ENCODE results near the gene AGT.

The AGT gene

GRCh38 chr1:230686747-230687146 lies 27.2 kb downstream of the AGT start:
- Histone ChIP-seq H4K91ac (ENCODE audit: low read length) (no peak overlapping the region), H3K4me2 (ENCODE audit: low read length, poor library complexity, severe bottlenecking) (no peak overlapping the region), H3K4me3 (ENCODE audit: insufficient read depth in 1 of 2, low read depth in 1 of 2, low read length in 2 of 2) (no peak overlapping the region), H3K9ac (ENCODE audit: low read length) (no peak overlapping the region), H3K79me1 (replicated peaks; ENCODE audit: low read length, poor library complexity, severe bottlenecking) (peaks cover 6% of the 10 kb centered on the region), H3K18ac (ENCODE audit: low read depth in 1 of 2, low read length in 2 of 2) (no peak overlapping the region), H2BK5ac (ENCODE audit: low read depth, low read length, poor library complexity, severe bottlenecking) (no peak overlapping the region), H3K4me1 (ENCODE audit: control insufficient read depth, insufficient read depth, low read depth, low read length) (peaks cover 8% of the 10 kb centered on the region), H3K4ac (ENCODE audit: low read depth in 1 of 2, low read length in 2 of 2) (no peak overlapping the region), H4K8ac (ENCODE audit: low read length) (no peak overlapping the region), H2BK15ac (ENCODE audit: low read depth, poor library complexity, severe bottlenecking) (no peak overlapping the region), H2BK120ac (ENCODE audit: low read depth, low read length) (no peak overlapping the region), H3K14ac (ENCODE audit: low read length in 2 of 2) (no peak overlapping the region), H2AFZ (ENCODE audit: low read depth, low read length) (no peak overlapping the region), H2AK5ac (ENCODE audit: low read length, severe bottlenecking) (no peak overlapping the region), H3K27me3 (ENCODE audit: control insufficient read depth in 1 of 2, insufficient read depth in 1 of 2, low read length in 2 of 2) (no peaks in the 10 kb centered on the region), H2BK12ac (ENCODE audit: low read length in 2 of 2) (no peak overlapping the region), H3K27ac (ENCODE audit: low read length, poor library complexity, severe bottlenecking) (no peak overlapping the region), H3K23ac (ENCODE audit: low read length in 2 of 2) (no peak overlapping the region), H3K36me3 (ENCODE audit: control insufficient read depth in 1 of 2, insufficient read depth in 2 of 2, low read depth in 1 of 2, low read length in 2 of 2) (peaks cover 39 to 88% of the 10 kb centered on the region in 2 experiments), H3K9me3 (ENCODE audit: control insufficient read depth, low read length) (no peaks in the 10 kb centered on the region)
- WGBS: 80% methylated on average over 5 of the region's 5 CpGs
- DNase-seq: no peak

- H3K4me2 ChIP-seq (ENCODE audit: low read length, poor library complexity, severe bottlenecking): no peak overlapping the region
- WGBS: 98% methylated on average over 3 of the region's 5 CpGs
These were observed 28.9 kb downstream of the AGT start for GRCh38 chr1:230684998-230685397.

GRCh38 chr1:230684146-230684545 lies 29.8 kb downstream of the AGT start:
- Histone ChIP-seq H3K23ac (ENCODE audit: low read length in 2 of 2) (no peak overlapping the region), H3K18ac (ENCODE audit: low read depth in 1 of 2, low read length in 2 of 2) (no peak overlapping the region), H3K4me2 (ENCODE audit: low read length, poor library complexity, severe bottlenecking) (no peak overlapping the region), H3K4ac (ENCODE audit: low read depth in 1 of 2, low read length in 2 of 2) (no peak overlapping the region), H2AK5ac (ENCODE audit: low read length, severe bottlenecking) (no peak overlapping the region), H3K14ac (ENCODE audit: low read length in 2 of 2) (no peak overlapping the region), H4K91ac (ENCODE audit: low read length) (no peak overlapping the region), H2BK15ac (ENCODE audit: low read depth, poor library complexity, severe bottlenecking) (no peak overlapping the region), H2BK12ac (ENCODE audit: low read length in 2 of 2) (no peak overlapping the region), H2BK5ac (ENCODE audit: low read depth, low read length, poor library complexity, severe bottlenecking) (no peak overlapping the region), H2BK120ac (ENCODE audit: low read depth, low read length) (no peak overlapping the region), H2AFZ (ENCODE audit: low read depth, low read length) (no peak overlapping the region), H3K27me3 (ENCODE audit: control insufficient read depth in 1 of 2, insufficient read depth in 1 of 2, low read length in 2 of 2) (no peaks in the 10 kb centered on the region), H3K9me3 (ENCODE audit: control insufficient read depth, low read length) (no peaks in the 10 kb centered on the region), H3K27ac (ENCODE audit: low read length, poor library complexity, severe bottlenecking) (no peak overlapping the region), H4K8ac (ENCODE audit: low read length) (no peak overlapping the region), H3K36me3 (ENCODE audit: control insufficient read depth in 1 of 2, insufficient read depth in 2 of 2, low read depth in 1 of 2, low read length in 2 of 2) (peaks cover 26 to 76% of the 10 kb centered on the region in 2 experiments), H3K4me1 (ENCODE audit: control insufficient read depth, insufficient read depth, low read depth, low read length) (peaks cover 9% of the 10 kb centered on the region), H3K4me3 (ENCODE audit: insufficient read depth in 1 of 2, low read depth in 1 of 2, low read length in 2 of 2) (no peak overlapping the region), H3K79me1 (replicated peaks; ENCODE audit: low read length, poor library complexity, severe bottlenecking) (peaks cover 5% of the 10 kb centered on the region), H3K9ac (ENCODE audit: low read length) (no peak overlapping the region)
- 100% methylated on average over 1 of the region's 2 CpGs for WGBS
- no peak for DNase-seq

More at GRCh38 chr1:230684998-230685397, 28.9 kb downstream of the AGT start:
- Histone ChIP-seq H3K23ac (ENCODE audit: low read length in 2 of 2) (no peak overlapping the region), H3K4me3 (ENCODE audit: insufficient read depth in 1 of 2, low read depth in 1 of 2, low read length in 2 of 2) (no peak overlapping the region), H2BK12ac (ENCODE audit: low read length in 2 of 2) (no peak overlapping the region), H3K36me3 (ENCODE audit: control insufficient read depth in 1 of 2, insufficient read depth in 2 of 2, low read depth in 1 of 2, low read length in 2 of 2) (peaks cover 33 to 76% of the 10 kb centered on the region in 2 experiments), H3K14ac (ENCODE audit: low read length in 2 of 2) (no peak overlapping the region), H3K27ac (ENCODE audit: low read length, poor library complexity, severe bottlenecking) (no peak overlapping the region), H3K4ac (ENCODE audit: low read depth in 1 of 2, low read length in 2 of 2) (no peak overlapping the region), H3K9me3 (ENCODE audit: control insufficient read depth, low read length) (no peaks in the 10 kb centered on the region), H2AFZ (ENCODE audit: low read depth, low read length) (no peak overlapping the region), H2BK5ac (ENCODE audit: low read depth, low read length, poor library complexity, severe bottlenecking) (no peak overlapping the region), H3K27me3 (ENCODE audit: control insufficient read depth in 1 of 2, insufficient read depth in 1 of 2, low read length in 2 of 2) (no peaks in the 10 kb centered on the region), H3K4me1 (ENCODE audit: control insufficient read depth, insufficient read depth, low read depth, low read length) (peaks cover 9% of the 10 kb centered on the region), H2BK120ac (ENCODE audit: low read depth, low read length) (no peak overlapping the region), H3K18ac (ENCODE audit: low read depth in 1 of 2, low read length in 2 of 2) (no peak overlapping the region), H3K79me1 (replicated peaks; ENCODE audit: low read length, poor library complexity, severe bottlenecking) (peaks cover 4% of the 10 kb centered on the region), H2BK15ac (ENCODE audit: low read depth, poor library complexity, severe bottlenecking) (no peak overlapping the region), H3K9ac (ENCODE audit: low read length) (no peak overlapping the region), H2AK5ac (ENCODE audit: low read length, severe bottlenecking) (no peak overlapping the region), H4K8ac (ENCODE audit: low read length) (no peak overlapping the region), H4K91ac (ENCODE audit: low read length) (no peak overlapping the region)
- no peak for DNase-seq

DNA sequence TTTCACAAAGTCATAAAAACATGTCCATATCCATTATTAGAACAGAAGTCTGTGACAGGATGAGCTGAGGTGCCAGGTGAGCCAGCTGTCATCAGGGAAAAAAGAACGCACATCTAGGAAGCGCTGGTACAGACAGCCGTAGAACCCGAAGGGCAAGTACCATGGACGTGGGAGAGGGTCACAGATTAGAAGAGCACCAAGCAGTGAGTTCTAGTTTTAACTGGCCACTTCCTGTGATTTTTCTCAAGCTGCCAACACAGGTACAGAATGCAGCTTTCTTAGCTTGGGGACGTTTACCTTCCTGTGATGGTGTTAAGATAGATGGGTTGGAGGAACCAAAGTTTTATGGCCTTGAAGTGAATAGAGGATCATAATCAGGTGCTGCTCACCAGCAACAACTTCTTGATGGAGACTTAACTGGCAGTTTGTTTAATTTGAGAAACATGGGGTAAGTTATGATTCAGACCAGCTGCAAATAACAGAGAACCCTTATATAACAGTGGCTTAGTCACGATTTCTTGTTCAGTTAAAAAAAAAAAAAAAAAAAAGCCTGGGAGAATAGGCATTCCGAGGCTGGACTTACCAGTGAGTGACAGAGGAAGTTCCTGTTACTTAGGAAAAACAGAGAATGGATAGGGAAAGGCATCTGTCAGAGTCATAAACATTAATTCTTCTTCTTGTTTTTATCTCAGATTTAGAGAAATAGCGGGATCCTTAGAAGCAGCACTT lies 30.9 kb downstream of the AGT start:
- Histone ChIP-seq H3K4me3 (ENCODE audit: insufficient read depth in 1 of 2, low read depth in 1 of 2, low read length in 2 of 2) (no peak overlapping the region), H4K8ac (ENCODE audit: low read length) (no peak overlapping the region), H2BK5ac (ENCODE audit: low read depth, low read length, poor library complexity, severe bottlenecking) (no peak overlapping the region), H2AFZ (ENCODE audit: low read depth, low read length) (no peak overlapping the region), H3K4me1 (ENCODE audit: control insufficient read depth, insufficient read depth, low read depth, low read length) (peaks cover 9% of the 10 kb centered on the region), H3K27me3 (ENCODE audit: control insufficient read depth in 1 of 2, insufficient read depth in 1 of 2, low read length in 2 of 2) (no peaks in the 10 kb centered on the region), H3K4me2 (ENCODE audit: low read length, poor library complexity, severe bottlenecking) (no peak overlapping the region), H3K14ac (ENCODE audit: low read length in 2 of 2) (no peak overlapping the region), H4K91ac (ENCODE audit: low read length) (no peak overlapping the region), H3K9ac (ENCODE audit: low read length) (no peak overlapping the region), H3K4ac (ENCODE audit: low read depth in 1 of 2, low read length in 2 of 2) (no peak overlapping the region), H3K79me1 (replicated peaks; ENCODE audit: low read length, poor library complexity, severe bottlenecking) (peaks cover 4% of the 10 kb centered on the region), H3K9me3 (ENCODE audit: control insufficient read depth, low read length) (no peaks in the 10 kb centered on the region), H3K23ac (ENCODE audit: low read length in 2 of 2) (no peak overlapping the region), H2BK120ac (ENCODE audit: low read depth, low read length) (no peak overlapping the region), H2BK15ac (ENCODE audit: low read depth, poor library complexity, severe bottlenecking) (no peak overlapping the region), H3K18ac (ENCODE audit: low read depth in 1 of 2, low read length in 2 of 2) (no peak overlapping the region), H3K36me3 (ENCODE audit: control insufficient read depth in 1 of 2, insufficient read depth in 2 of 2, low read depth in 1 of 2, low read length in 2 of 2) (peaks cover 23 to 77% of the 10 kb centered on the region in 2 experiments), H2BK12ac (ENCODE audit: low read length in 2 of 2) (no peak overlapping the region), H2AK5ac (ENCODE audit: low read length, severe bottlenecking) (no peak overlapping the region), H3K27ac (ENCODE audit: low read length, poor library complexity, severe bottlenecking) (no peak overlapping the region)
- WGBS: 90% methylated on average over 8 of the region's 9 CpGs
- DNase-seq: no peak

All from mesenchymal stem cell (in vitro differentiated cells and primary cell).